ENCODE results near the gene SPHK2.

SPHK2 gene

DNA sequence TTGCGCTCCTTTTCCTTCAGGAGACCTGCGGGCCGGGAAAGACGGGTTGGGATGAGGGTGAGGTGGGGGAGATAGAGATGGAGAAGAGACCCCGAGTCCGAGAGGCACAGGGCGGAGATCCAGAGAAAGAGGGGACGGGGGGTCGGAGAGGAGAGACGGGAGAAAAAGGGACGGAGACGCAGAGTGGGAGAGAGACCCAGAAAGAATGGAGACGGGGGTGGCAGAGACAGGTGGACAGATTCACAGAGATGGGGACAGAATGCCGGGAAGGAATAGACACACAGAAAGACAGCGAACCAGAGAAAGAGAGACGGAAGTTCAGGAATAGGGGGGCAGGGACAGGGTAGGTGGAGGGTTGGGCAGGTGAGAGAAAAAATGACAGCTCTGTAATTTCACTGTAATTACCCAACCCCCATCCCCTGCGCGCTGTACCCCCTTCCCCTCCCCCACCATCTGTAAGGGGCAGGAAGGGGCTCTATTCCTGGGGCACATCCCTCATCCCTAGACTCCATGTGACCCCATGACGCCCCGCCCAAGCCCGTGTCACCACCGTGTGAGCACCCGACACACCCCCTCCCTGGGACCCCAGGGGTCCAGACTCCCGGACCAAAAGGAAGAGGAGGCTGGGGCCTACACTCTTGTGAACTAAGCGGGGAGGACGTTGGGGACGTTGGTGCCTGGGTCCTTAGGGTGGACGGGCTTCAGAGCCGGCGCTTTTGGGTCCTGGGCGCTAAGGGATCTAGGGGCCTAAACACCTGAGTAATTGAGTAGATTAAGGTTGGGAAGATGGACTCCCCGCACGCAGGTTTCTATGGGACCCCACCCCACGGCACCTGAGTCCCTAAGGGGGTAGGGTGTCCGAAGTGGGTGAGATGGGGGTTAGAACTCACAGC lies 16.9 kb downstream of the SPHK2 start:
- DNase-seq (ENCODE audit: insufficient read length, low spot score) (no peak), FAIRE-seq (no peak)

DNA sequence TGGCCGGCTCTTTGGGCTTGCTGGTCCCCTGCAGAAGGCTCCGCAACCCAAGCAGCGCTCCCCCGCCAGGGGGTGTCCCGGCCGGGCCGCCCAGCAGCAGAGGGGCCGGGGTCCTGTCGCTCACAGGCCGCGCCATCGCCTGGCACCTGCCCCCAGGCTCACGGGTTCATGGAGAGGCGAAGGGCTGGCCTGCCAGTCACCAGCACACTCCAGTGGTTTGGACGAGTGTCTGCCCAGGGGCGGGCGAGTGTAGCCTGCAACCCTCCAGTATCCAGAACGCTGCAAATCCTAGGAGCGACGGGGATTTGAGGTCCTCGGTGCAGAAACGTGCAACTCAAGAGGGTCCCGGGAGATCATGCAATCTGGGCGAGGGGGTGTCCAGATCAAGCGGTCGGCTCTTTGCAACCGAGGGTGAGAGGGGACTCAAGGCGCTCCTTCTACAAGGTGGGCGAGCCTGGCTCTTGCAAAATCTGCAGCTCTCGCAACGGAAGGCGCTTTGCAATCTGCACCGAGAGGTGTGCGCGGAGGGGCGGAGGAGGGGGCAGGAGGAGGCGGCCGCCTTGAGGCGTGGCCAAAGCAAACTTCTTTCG lies 17.6 kb downstream of the SPHK2 start, which contains the start of gene DBP:
TSS of gene DBP (minus strand) at position 521 of the 590 bp plus-strand sequence. CDS start at position 136, 385 bp downstream.
- no peak for FAIRE-seq
- DNase-seq (ENCODE audit: insufficient read length, low spot score) = no peak

DNA sequence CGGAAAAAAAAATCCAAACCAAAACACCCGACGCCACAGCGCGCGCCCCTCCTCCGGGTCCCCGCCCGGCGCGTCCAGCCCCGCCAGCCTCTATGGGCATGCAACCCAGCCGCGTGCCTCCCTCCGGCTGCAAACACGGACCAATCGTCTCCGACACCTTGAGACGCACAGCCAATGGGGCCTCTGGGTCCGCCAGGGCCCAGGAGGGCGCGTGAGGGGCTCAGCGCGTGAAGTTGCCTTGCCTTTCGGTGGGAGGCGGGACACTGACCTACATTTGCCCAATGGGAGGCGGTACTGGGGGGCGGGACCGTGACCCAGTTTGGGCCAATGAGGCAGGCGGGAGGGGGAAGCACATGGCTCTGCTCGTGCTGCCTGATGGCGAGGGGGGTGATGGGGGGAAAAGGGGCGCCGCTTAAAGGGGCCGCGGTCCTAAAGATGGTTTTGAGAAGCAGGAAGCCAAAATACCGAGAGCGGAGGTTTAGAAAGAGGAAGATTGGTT lies 18.2 kb downstream of the SPHK2 start:
- FAIRE-seq (peak; percentile 94), DNase-seq (ENCODE audit: insufficient read length, low spot score) (peak; percentile 94)

DNA sequence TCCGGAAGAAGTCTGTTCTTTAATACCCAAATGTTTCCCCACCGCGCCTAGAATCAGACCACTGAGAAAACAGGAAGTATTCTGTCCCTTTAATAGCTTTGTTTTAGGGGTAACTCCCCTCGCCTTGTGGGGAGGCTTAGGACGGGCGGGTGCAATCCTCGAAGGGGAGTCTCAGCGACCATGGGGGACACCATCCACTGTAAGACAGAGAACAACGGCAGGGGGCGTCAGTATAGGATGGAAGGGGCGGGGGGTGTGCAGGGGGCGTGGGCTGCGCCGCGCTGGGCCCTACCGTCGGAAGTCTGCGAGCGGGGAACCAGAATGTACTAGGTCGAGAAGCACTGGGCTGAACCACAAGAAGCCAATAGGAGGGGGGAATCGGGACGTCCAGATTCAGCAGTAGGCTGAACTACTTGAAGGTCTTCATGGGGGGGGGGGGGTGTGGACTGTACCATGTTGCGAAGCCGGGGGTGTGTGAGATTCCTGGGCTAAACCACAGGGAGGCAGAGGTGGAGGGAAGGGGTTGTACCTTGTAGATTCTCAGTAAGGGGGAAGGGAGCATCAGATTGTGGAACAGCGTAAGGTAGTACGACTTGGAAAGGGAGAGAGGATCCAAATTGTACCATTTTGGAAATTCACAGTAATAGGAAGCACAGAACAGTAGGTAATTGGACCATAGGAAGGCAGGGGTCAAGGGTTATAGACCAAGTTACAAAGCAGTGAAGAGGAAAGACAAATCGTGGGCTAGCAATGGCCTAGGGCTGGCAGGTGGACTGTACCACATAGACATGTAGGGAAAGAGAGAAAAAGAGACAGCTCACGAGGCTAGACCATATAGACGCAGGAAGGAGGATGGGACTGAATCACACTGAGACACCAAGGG lies 18.9 kb downstream of the SPHK2 start:
- FAIRE-seq = no peak
- peak; percentile 88 for DNase-seq (ENCODE audit: insufficient read length, low spot score)

DNA sequence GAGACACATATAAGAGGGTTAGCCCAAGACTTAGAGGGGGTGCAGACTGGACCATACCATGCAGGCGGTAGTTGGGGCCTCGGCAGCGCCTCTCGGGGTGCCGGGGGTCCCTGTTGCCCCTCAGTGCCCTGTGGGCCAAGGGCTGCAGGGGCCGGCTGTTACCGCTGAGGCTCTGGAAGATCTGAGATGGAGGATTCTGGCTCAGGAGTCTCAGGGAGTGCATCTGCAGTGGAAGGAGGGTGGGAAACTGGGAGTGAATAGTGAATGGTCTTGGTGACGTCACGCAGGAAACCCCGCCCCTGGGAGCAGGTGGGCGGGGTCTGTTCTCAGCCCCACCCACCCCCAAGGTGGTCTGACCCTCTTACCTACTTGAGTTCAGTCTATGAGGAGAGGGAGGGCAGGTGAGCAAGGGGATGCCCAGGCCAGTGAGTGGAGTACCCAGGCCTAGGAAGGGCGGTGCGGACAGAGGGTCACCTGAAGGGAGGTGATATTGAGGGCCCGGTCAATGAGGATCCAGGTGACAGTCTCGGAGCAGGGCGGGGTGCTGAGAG lies 19.6 kb downstream of the SPHK2 start:
- DNase-seq (ENCODE audit: insufficient read length, low spot score) (no peak), FAIRE-seq (no peak)

DNA sequence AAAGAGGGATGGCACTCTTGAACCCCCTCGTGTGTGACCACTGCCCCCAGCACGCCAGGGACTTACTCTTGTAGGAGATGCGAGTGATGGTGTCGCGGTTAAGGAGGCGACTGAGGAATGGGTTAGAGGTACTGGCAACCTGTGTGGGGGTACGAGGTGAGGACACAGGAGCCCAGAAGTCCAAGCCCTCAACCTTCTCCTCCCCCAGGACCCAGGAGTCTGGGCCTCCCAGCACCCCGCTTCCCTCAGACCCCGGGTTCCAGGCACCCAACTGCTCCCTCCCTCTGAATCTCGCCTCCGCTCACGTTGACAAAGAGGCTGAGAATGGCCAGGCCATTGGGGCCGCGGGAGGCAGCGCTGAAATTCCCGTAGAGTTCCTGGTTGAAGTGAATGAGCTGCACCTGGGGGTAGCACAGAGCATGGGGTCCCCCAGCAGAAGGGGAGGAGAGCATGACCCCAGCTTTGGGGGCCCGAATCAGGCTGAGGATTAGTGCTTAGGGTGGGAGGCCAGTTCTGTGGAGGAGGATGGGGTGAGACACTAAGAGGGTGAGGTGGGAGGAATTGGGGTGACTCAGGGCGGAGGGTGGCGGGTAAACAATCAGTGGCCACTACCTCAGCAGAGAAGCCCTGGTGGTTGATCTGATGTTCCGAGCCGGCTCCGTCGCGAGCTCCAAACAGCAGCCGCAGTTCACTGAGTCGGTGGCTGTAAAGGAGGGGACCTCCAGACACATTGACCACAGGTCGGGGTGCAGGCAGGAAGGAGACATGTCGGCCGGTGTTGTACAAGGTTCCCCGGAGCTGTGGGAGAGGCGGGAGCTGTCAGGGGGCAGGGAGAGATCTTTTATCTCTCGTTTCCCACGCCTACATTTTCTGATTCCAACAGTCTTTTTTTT lies 20.4 kb downstream of the SPHK2 start:
- no peak for DNase-seq (ENCODE audit: insufficient read length, low spot score)
- FAIRE-seq = no peak

DNA sequence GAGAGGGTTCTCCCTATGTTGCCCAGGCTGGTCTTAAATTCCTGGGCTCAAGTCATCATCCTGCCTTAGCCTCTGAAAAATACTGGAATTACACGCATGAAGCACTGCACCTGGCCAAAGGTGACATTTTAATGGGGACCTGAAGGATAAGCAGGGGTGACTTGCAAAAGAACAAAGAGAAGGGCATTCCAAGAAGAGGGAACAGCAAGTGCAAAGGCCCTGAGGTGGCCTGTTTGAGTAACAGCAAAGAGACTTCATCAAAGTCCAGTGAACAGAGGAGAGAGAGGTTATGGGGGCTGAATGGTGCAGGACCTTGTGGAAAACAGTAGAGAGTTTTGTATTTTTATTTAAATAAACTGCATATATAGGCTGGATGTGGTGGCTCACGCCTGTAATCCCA lies 22.5 kb downstream of the SPHK2 start:
- FAIRE-seq = no peak
- no peak for DNase-seq (ENCODE audit: insufficient read length, low spot score)

DNA sequence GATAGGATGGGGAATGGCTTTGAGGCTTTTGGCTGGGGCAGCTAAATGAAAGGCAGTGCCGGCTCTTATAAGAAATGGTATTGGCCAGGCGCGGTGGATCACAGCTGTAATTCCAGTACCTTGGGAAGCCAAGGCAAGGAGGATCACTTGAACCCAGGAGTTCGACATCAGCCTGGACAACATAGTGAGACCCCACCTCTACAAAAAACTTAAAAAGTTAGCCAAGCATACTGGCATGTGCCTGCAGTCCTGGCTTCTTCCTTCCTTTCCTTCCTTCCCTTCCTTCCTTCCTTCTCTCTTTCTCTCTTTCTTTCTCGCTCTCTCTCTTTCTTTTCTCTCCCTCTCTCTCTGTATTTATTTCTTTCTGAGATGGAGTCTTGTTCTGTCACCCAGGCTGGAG lies 23.6 kb downstream of the SPHK2 start:
- FAIRE-seq (no peak), DNase-seq (ENCODE audit: insufficient read length, low spot score) (no peak)

DNA sequence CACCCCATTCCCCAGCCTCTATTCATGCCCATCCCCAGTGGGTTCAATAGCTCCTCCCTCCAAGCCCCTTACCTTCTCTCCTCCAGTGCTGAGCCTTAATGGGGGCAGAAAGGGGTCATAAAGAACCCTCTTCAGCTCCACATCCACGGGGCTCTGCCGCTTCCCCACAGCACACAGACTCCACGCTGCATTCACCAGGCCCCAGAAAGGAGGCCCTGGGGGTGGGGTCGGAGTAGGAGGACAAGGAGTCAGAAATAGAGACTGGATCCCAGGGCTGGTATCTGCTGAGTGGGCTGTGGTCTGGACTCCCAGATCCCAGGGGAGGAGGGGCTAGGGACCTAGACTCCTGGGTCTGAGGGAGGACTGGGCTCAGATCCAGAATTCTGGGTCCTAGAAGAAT lies 25.0 kb downstream of the SPHK2 start:
- no peak for DNase-seq (ENCODE audit: insufficient read length, low spot score)
- no peak for FAIRE-seq

DNA sequence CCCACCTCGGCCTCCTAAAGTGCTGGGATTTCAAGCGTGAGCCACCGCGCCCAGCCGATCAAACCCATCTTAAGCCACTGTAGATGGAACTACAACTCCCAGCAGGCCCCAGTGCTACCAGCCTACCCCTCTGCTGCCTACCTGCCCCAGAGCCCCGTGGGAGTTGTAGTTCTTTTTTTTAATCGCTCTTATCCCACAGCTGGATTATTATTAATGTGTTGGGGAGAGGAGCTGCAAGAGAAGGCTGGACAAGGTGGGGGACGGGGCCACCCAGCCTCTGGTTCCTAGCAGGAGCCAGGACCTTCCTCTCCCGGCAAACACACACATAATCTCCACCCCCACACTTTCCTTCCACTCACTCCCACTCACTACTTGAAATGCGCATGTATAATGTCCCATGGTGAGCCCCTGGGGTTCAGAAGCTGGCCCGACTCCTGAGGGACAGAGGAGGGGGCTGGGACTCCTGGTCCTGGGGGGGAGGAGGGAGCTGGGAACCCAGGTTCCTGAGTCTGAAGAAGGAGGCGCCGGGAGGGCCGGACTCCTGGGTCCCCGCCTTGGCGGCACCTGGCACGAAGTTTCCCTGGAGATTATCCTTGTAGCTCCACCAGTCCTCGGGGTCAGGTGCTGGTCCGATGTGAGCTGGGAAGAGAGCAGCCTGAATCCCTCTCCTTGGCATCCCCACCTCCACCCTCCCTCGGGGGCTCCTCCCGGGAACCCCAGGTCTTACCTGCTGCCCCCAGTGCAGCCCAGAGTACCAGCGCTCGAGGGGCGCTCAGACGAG lies 25.7 kb downstream of the SPHK2 start:
- FAIRE-seq (no peak), DNase-seq (ENCODE audit: insufficient read length, low spot score) (no peak)

DNA sequence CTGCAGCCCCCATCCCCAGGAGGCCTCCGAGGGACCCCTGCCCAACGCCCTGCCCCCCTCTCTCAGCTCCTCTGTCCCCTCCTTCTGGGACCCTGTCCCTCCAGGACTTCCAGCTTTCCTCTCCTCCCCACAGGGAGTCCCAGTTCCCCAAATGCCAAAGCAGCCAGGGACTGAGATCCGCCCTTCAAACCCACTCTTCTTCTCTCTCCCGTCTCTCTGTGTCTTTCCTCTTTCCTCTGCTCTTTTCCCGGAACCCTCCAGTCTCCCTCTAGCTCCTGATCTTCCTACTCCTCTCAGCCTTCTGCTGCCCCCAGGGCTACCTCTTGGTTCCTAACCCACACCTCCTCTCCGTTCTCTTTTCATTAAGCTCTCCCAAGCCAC lies 26.3 kb downstream of the SPHK2 start:
- no peak for FAIRE-seq
- no peak for DNase-seq (ENCODE audit: insufficient read length, low spot score)

DNA sequence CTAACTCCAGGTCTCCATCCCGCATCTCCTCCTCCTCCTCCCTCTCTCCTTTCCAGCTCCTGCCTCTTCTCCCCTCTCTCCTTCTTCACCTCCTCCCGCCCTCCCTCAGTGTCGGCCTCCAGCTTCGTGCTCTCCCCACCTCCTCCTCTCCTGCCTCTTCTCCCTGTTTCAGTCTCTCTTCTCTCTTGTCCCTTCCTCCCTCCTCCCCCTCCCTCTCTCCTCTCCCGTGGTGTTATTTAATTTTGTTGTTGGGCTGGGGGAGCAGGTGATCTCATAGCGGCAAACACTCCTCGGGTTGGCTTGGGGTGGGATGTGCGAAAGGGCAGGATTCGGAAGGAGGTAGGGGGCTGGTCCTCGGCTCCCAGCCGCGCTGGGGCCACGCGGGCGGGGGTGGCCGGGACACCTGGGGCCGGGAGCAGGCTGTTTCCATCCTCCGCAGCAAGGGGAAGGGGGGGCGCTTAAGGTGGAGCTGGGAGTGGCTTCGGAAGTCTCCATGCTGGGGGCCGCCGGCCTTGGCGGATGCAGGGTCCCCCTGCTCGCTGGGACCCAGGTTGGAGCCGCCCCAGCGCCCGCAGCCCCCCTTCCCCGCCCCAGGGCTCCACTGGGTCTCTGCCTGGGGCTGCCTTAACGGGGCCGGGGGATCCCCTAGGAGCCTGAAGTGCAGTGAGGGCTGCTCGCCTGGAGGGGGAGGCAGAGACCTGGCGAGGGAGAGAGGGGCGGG lies 26.9 kb downstream of the SPHK2 start, which contains the start of gene CA11:
TSS of gene CA11 (minus strand) at position 187 of the 721 bp plus-strand sequence. CDS start 555 bp downstream, outside the sequence.
- DNase-seq (ENCODE audit: insufficient read length, low spot score) = peak; percentile 92

DNA sequence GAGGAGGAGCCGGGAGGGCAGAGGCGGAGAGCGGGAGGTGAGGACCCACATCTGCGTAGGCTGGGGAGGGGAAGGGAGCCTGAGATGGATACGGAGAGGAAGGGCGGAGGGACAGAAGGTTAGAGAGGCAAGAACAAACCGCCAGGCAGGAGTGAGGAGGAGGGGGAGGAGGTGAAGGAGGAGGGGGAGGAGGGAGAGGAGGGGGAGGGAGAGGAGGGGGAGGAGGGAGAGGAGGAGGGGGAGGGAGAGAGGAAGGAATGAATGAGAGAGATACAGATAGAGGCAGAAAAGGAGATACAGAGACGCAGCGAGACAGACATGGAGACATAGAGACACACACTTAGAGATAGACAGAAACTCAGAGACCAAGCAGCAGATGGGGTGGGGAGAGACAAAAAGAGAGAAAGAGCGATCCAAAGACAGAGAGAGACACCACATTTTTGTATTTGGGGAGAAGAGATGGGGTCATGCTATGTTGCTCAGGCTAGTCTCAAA lies 27.5 kb downstream of the SPHK2 start:
- DNase-seq (ENCODE audit: insufficient read length, low spot score) = no peak
- FAIRE-seq = peak; percentile 55

More for the DNA sequence above, 26.9 kb downstream of the SPHK2 start, which contains the start of gene CA11:
- no peak for FAIRE-seq

DNA sequence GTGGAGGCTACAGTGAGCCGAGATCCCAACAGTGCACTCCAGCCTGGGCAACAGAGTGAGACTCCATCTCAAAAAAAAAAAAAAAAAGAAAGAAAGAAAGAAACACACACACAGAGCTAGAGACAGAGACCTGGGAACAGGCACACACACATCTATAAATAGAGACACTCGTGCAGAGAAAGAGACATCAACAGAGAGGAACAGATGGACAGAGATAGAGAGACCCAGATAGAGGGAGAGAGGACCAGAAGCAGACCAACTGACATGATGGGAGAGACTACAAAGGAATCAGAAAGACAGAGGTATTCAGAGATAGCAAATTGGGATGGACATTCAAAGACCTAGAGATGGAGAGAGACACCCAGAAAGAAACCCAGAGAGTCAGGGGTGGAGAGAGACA lies 28.8 kb downstream of the SPHK2 start:
- FAIRE-seq (no peak), DNase-seq (ENCODE audit: insufficient read length, low spot score) (no peak)

DNA sequence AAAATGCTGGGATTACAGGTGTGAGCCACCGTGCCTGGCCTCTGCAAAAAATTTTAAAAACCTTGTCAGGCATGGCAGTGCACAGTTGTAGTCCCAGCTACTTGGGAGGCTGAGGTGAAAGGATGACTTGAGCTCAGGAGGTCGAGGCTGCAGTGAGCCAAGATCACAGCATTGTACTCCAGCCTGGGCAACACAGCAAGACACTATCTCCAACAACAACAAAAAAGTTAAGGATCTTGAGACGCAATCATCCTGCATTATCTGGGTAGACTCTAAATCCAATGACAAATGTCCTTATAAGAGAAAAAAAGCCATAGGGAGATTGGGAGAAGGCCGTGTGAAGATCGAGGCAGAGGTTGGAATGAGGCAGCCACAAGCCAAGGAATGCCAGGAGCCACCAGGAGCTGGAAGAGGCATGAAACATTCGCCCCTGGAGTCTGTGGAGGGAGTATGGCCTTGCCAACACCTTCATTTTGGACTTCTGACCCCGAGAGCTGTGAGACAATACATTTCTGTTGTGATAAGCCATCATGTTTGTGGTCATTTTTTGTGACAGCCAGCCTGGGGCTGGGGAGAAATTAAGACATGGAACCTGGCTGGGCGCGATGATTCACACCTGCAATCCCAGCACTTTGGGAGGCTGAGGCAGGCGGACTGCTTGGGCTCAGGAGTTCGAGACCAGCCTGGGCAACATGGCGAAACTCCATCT lies 31.8 kb downstream of the SPHK2 start:
- no peak for FAIRE-seq

DNA sequence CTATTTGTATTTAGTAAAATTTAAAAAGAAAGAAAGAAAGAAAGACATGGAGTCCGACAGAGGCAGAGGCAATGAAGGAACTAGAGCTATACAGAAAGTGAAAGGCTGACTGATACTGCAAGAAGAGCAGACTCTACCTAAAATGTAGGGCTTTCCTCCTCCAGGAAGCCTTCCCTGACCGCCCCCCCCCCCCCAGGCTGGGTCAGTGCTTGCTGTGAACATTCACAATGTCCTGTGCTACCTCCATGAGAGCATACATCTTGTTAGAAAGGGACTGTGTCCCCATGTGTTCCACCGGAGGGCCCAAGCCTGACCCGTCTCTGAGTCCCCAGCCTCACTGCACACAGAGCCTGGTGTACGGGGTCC lies 32.4 kb downstream of the SPHK2 start:
- DNase-seq (ENCODE audit: insufficient read length, low spot score) (no peak), FAIRE-seq (no peak)

More for the DNA sequence above, 31.8 kb downstream of the SPHK2 start:
- DNase-seq (ENCODE audit: insufficient read length, low spot score) = no peak

DNA sequence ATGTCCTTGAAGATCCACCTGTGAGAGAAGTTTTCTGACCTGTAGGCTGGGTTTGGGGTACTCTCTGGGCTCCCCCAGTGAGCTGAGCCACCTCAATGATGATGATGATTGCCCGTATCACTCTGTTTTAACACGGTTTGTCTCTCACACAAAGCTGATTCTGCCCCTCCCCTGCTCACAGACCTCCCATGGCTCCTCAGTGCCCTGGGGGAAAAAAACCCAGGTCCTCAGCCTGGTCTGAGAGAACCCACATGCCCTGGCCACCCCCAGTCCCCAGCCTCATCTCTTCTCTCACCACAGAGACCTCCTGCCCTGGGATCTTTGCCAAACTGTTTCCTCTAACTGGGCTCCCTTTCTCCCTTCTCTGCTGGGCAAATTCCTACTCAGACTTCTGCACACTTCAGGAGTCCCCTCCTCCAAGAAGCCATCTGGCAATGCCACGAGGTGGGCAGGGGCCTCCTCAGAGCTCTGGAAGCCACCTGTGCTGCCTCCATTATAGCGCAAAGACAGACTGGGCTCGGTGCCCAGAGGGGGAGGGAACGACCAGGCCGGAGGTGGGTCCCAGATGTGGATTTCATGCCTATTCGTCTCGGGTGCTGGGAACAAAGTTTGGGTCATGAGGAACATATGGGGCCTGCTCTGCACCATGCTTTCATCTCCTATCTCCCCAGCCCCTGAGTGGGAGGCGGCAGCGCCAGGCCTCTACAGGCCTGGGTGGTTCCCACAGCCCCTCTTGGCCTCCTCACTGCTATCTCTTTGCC lies 35.2 kb downstream of the SPHK2 start:
- DNase-seq (ENCODE audit: insufficient read length, low spot score) (no peak), FAIRE-seq (no peak)
